CD4-positive, alpha-beta T cell treated with Interleukin-15 for 1 hour (primary cell): ENCODE results near the gene GLYAT.

Source experiments
- DNase-seq: peaks from one replicate; pipeline ENCODE4 v3.0.0-alpha.2; 2020

Gene GLYAT

DNA sequence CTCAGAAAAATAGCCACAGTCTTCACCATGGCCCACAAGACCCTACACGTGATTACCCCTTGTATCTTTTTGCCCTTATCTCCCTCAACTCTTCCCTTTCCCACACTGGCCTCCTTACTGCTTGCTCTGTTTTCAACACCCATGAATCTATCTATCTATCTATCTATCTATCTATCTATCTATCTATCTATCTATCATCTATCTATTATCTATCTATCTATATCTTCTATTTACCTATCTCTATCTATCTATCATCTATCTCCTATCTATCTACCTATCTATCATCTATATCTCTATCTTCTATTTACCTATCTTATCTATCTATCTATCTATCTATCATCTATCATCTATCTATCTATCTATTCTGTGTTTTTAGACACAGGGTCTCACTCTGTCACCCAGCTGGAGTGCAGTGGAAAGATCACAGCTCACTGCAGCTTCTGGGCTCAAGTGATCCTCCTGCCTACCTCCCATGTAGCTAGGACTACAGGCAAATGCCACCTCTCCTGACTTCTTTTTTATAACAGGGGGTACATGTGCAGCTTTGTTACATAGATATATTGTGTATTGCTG is 55.1 kb downstream of the GLYAT start:
- no peak for DNase-seq

DNA sequence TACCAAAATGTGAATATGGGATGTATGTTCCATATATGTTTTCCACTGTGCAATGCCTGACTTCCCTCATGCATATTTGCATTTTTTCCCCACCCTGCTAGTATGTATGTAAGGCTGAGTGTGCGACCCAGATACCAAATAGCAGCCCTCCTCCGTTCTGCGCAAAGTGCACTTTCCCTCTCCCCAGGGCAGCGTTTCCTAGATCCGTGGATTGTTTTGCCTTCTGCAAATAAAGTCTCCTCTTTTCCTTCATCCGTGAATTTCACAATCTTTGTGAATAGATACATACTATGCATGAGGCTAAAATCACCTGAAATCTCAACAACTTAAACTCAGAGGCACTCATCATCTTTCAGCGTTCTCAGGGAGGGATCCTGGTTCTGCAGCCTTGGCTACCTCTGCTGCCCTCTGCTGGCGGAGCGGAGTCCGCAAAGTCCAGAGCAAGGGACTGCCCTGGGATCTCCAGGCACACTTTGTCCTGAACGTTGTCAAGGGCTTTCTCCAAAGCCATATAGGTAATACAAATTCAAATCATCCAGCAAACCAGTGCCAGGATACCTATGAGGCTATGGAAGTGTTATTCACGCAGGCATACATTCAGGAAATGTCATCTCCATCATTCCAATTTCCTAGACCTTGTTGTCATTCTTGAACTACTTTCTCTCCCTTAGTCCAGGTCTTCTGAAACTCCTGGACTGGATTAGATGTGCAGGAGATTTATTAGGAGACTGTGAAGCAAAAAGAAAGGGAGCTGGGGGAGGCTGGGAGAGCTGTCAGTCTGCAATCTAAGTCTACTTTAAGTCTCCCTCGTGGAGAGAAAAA is 56.2 kb downstream of the GLYAT start:
- peak; percentile 62 for DNase-seq

DNA sequence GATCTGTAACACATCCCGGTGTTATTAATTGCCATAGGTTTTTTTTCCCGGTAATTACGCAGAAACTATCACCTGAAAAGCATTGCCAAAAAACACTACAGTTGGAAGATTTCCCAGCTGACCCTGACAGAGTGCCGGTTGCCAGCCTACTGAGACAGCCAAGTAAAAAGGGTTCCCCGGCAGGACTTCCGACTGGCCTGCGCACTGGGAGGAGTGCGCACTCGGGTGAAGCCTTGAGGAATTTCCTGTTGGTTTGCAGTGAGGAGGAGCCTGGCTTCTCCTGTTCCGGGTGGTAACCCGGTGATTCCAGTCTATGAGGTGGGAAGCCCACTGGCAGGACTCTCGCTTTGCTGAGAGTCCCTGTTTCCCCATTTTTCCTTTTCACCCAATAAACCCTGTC is 57.1 kb downstream of the GLYAT start:
- no peak for DNase-seq

DNA sequence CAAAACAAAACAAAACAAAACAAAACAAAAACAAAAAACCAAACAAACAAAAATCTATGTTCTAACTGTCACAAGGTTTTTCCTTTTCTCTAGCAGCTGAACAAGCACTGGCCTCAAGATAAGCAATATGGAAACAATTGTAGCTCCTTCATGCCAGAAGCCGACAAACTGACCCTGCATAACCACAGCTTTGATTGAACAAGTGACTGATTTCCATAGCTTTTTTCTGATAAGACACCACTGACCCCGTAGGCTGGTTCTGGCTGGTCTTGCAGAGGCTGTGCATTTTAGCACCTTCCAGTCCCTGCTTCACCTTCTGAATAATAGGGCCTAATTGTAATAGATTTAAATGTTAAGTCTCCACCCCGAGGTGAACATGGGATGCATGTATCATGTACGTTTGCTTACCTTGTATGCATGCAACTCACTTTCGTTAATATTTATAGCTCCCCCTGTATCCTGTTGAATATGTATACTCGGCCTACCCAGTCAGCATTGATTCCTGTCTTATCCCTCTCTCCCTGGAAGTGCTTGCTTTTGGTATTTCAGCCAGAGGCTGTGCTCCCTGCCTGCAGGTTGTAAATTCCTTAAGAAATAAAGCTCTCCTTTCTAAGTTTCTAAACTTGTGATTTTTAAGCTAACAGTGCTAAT is 59.6 kb downstream of the GLYAT start:
- DNase-seq = no peak

DNA sequence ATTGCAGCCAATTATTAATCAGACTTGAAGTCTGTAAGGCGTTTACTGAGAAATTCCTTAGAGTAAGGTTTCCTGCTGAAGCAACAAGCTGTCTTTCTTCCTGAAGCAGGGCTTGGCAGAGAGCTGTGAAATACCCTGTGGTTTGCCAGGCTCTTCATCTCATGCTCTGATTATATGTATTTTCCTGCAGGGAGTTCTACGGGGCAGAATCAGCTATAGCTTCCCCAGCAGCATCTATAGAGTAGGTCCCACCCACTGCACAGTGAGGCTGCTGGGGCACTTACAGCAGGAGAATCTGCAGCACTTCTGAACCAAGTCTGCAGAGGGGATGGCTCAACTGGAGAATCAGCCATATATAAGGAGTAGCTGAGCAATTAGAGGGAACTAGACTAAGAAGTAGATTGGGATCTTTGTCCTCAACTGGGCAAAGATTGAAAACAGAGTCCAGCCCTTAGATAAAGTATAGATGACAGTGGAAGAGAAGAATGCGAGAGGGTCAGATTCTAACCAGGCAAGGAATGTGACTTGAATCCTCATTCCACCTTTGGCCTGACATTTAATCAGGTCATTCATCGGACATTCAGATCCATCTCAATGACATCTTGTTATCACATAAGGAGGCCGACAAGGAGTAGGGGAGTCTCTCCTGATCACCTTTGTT is 71.7 kb downstream of the GLYAT start:
- DNase-seq = no peak

DNA sequence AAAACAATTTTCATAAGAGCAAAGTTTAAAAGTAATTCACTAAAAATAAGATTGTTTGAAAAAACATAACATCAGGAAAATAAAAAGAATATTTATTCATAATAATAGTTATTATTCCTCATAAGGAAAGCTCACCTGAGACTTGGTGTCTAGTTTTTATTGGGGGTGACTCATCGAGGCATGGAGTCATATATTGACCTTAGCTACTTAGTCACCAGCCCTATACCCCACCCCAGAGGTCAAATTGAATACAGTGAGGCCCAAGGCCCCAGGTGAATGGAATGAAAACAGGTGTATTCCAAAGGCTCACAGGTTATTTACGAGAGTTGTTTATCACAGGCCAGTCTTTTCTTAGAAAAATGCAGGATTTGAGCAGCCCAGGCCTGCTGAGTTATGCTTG is 72.3 kb downstream of the GLYAT start:
- no peak for DNase-seq
